Adipose tissue (tissue), 3 donors: ENCODE data around the gene PRUNE2. TPM values are rescaled to one million over a fixed set of nuclear protein-coding genes. Genes with fewer than 3 reads are reported as not detected.
"Not testable (repeated sequence)": the region's sequence is repeated elsewhere in the genome, so short reads cannot be mapped to it uniquely, and the experiment has no call there.

Experiments used
- H3K27ac ChIP-seq: one replicate; pipeline ENCODE4 v1.5.1; 2013; ENCODE audit warnings: low read depth, low read length
- WGBS, 3 donors: extraction: QIAGEN DNeasy Blood & Tissue Kit; methylation state at CpG; one replicate each; pipeline ENCODE4 v1.1.7; 2013; 5-methylcytosine and 5-hydroxymethylcytosine counted together
- polyA plus RNA-seq, 3 donors: library from polyadenylated mRNA; stranded (reverse); fragments of 200-250 nt; gene quantifications; one replicate each; pipeline ENCODE4 v1.2.3, GENCODE V29; 2013
- donor health status: healthy with polysubstance abuse.
- donor health status: Bipolar disorder and iron deficiency.
- donor health status: healthy.

Gene PRUNE2
- polyA plus RNA-seq, 3 donors: 1.4 to 6.6 (median 3.5) TPM

- WGBS, 3 donors: 71 to 81% (median 78%) methylated on average over 2 of the region's 2 CpGs
- H3K27ac ChIP-seq: no peak overlapping the region
Measured at GRCh38 chr9:76880210-76880609, 25.7 kb downstream of the PRUNE2 start.

GRCh38 chr9:76878933-76879332, 27.0 kb downstream of the PRUNE2 start:
- no peak overlapping the region for H3K27ac ChIP-seq
- WGBS, 3 donors: 35 to 78% (median 60%) methylated on average over 3 of the region's 3 CpGs

- H3K27ac ChIP-seq: no peak overlapping the region
Measured at GRCh38 chr9:76877961-76878360, 28.0 kb downstream of the PRUNE2 start.

- no peak overlapping the region for H3K27ac ChIP-seq
- 49 to 71% (median 51%) methylated on average over 2 of the region's 2 CpGs for WGBS, 3 donors
Measured at GRCh38 chr9:76876098-76876497, 29.8 kb downstream of the PRUNE2 start.

- WGBS, 3 donors: 68 to 77% (median 77%) methylated on average over 2 of the region's 2 CpGs
- no peak overlapping the region for H3K27ac ChIP-seq
Measured at GRCh38 chr9:76873821-76874220, 32.1 kb downstream of the PRUNE2 start.

- WGBS, 3 donors: 41 to 44% (median 42%) methylated on average over 13 of the region's 13 CpGs
- no peak overlapping the region for H3K27ac ChIP-seq
Measured at GRCh38 chr9:76873056-76873792, 32.7 kb downstream of the PRUNE2 start.

- WGBS, 3 donors: 24 to 47% (median 42%) methylated on average over 13 of the region's 13 CpGs
- no peak overlapping the region for H3K27ac ChIP-seq
Measured at GRCh38 chr9:76868897-76869296, 37.0 kb downstream of the PRUNE2 start.

GRCh38 chr9:76866689-76867088, 39.2 kb downstream of the PRUNE2 start:
- WGBS, 3 donors: 42 to 48% (median 43%) methylated on average over 7 of the region's 7 CpGs
- H3K27ac ChIP-seq: no peak overlapping the region

GRCh38 chr9:76863832-76864231, 42.1 kb downstream of the PRUNE2 start:
- 70 to 74% (median 72%) methylated on average over 3 of the region's 3 CpGs for WGBS, 3 donors
- no peak overlapping the region for H3K27ac ChIP-seq

GRCh38 chr9:76859860-76860259, 46.1 kb downstream of the PRUNE2 start:
- WGBS, 3 donors: 82 to 88% (median 85%) methylated on average over 4 of the region's 4 CpGs
- no peak overlapping the region for H3K27ac ChIP-seq

GRCh38 chr9:76858248-76858647, 47.7 kb downstream of the PRUNE2 start:
- WGBS, 3 donors: 76 to 91% (median 83%) methylated on average over 2 of the region's 2 CpGs
- not testable (repeated sequence) for H3K27ac ChIP-seq

- 71 to 92% (median 88%) methylated on average over 3 of the region's 3 CpGs for WGBS, 3 donors
- no peak overlapping the region for H3K27ac ChIP-seq
Measured at GRCh38 chr9:76856016-76856415, 49.9 kb downstream of the PRUNE2 start.

GRCh38 chr9:76855015-76855414, 50.9 kb downstream of the PRUNE2 start:
- H3K27ac ChIP-seq: no peak overlapping the region
- WGBS, 3 donors: 85 to 90% (median 88%) methylated on average over 1 of the region's 1 CpG

- H3K27ac ChIP-seq: no peak overlapping the region
- WGBS, 3 donors: 56 to 90% (median 85%) methylated on average over 2 of the region's 2 CpGs
Measured at GRCh38 chr9:76852026-76852425, 53.9 kb downstream of the PRUNE2 start.

GRCh38 chr9:76846297-76846696, 59.6 kb downstream of the PRUNE2 start:
- 89 to 91% (median 91%) methylated on average over 9 of the region's 9 CpGs for WGBS, 3 donors
- H3K27ac ChIP-seq: no peak overlapping the region

GRCh38 chr9:76845254-76845653, 60.7 kb downstream of the PRUNE2 start:
- WGBS, 3 donors: 41 to 72% (median 61%) methylated on average over 4 of the region's 4 CpGs
- no peak overlapping the region for H3K27ac ChIP-seq

GRCh38 chr9:76835571-76836283, 70.2 kb downstream of the PRUNE2 start:
- H3K27ac ChIP-seq: peak overlapping the region; percentile 29
- 48 to 60% (median 51%) methylated on average over 7 of the region's 7 CpGs for WGBS, 3 donors

GRCh38 chr9:76828447-76828846, 77.5 kb downstream of the PRUNE2 start:
- 65 to 78% (median 69%) methylated on average over 3 of the region's 3 CpGs for whole genome bisulfite sequencing, 3 donors

GRCh38 chr9:76827296-76828080, 78.4 kb downstream of the PRUNE2 start:
- 49 to 83% (median 74%) methylated on average over 9 of the region's 9 CpGs for WGBS, 3 donors

More at GRCh38 chr9:76828447-76828846, 77.5 kb downstream of the PRUNE2 start:
- H3K27ac ChIP-seq: no peak overlapping the region

More at GRCh38 chr9:76827296-76828080, 78.4 kb downstream of the PRUNE2 start:
- H3K27ac ChIP-seq: no peak overlapping the region
